HG02870 (cell line): Measurements from ENCODE around the gene ALDH1A3.
"Not testable (repeated sequence)": the region's sequence is repeated elsewhere in the genome, so short reads cannot be mapped to it uniquely, and the experiment has no call there.

ENCODE experiments used
- ATAC-seq: cut with Tn5 transposase; IDR thresholded peaks from one replicate; pipeline ENCODE4 v1.9.1; 2021; ENCODE audit warnings: mild to moderate bottlenecking, moderate library complexity; ENCODE audit not compliant: unreplicated experiment

Gene ALDH1A3

DNA sequence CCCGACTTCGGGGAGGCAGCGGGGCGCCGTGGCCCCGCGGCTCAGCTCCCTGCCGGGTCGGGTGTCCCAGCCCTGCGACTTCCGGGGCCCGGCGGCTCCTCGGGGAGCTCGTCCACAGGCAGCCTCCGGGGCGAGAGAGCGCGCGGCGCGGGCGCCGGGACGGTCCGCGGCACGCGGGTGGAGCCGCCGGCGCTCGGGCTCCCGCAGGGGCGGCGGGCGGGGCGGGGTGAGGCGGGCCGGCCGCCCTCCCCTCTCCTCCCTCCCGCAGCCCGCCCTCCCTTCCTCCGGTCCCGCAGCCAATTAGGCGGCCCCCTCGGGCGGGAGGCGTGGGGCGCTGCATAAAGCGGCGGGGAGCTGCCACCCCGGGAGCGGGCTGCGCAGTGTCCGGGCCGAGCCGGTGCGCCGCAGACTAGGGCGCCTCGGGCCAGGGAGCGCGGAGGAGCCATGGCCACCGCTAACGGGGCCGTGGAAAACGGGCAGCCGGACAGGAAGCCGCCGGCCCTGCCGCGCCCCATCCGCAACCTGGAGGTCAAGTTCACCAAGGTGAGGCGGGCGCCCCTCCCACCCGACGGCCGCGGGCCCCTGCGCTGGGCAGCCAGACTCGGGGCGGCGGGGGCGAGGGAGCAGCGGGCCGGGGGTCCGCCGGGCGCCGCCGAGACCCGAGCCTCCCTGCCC, at the start of gene ALDH1A3:
Gene ALDH1A3 (plus strand): TSS at position 368 of the 675 bp plus-strand sequence. CDS start 77 bp downstream, at position 445.
- ATAC-seq, result no peak

DNA sequence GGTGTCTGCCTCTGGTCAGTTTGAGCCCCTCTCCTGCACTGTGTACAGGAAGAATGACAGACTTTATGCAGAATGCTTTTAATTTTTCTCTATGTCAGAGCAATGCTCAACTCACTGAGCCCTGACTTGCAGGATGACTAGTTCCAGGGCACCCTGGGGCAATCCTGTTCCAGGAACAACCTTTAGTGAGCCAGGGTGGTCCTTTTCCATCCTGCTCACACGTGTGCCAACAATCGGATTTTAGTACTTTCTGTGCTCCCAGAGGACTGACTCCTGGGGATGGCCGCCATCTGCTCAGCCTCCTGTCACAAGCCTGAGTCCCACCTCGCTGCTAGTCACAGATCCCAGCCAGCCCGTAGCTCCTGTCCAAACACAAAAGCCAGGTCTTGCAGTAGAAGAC, 48.2 kb upstream of the ALDH1A3 start:
- no peak for ATAC-seq

DNA sequence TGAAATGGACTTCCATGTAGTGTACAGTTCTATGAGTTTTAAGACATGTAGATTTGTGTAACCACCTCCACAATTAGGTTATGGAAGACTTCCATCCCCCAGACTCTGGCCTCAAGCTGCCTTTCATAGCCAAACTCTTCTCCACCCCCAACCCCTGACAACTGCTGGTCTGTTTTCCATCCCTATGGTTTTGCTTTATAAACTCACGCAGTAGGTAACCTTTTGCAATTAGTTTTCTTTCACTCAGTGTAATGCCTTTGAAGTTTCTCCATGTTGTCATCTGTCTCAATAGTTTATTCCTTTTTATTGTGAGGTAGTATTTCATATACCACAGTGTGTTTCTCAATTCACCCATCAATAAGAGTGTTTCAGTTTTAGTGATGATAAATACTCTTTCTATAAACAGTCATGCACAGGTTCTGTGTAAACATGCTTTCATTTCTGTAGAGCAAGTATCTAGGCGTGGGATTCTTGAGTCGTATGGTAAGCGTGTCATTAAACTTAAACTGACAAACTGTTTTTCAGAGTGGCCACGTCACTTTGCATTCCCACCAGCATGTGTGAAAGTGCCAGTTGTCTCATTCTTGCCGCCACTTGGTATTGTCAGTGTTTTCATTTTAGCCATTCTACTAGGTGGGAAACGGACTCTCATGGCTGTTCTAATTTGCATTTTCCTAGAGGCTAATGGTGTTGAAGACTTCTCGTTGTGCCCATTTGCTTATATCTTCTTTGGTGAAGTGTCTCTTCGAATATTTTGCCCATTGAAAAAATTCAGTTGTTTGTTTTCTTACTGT, 47.3 kb upstream of the ALDH1A3 start:
- ATAC-seq, result no peak

DNA sequence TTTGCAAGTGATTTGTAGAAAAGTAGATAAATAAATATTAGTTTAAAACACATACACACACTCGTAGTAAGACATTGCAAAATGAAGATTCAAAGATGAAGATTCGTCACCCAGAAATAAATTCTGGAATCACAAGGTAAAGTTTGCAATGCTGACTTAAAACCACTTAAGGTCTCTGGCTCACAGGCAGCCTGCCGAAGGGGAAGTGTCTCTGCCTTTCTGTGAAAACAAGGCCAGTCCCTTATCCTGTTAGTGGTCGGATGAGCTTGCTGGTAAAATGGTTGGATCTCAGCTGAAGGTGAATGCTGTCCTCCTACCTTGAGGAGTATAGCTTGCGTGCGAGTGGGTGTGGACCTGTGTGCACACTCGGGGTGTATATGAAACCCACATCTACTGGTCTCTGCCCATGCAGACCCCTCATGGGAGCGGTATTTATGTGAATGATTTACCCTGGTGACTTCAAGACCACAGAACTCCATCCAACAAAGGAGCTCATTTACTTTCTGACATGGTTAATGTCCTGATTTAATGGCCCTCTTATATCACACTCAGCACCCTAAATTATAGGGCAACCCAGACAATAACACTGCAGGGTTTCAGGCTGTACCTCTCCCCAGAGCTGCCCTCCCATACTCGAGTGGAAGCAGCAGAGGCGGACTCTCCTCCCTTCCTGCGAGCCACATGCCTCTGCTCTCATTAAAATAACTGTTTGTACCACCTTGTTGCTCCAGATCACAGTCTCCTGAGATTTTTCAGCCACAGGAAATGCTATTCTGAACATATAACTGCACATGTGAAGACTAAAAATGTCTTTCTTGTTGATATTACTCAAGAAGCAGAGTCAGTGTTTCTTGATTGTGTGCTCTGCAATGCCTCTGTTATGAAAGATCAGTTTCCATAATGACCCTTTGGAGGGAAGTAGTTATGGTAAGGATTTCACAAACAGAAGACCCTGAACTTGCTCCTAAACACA, 45.9 kb upstream of the ALDH1A3 start:
- no peak for ATAC-seq

DNA sequence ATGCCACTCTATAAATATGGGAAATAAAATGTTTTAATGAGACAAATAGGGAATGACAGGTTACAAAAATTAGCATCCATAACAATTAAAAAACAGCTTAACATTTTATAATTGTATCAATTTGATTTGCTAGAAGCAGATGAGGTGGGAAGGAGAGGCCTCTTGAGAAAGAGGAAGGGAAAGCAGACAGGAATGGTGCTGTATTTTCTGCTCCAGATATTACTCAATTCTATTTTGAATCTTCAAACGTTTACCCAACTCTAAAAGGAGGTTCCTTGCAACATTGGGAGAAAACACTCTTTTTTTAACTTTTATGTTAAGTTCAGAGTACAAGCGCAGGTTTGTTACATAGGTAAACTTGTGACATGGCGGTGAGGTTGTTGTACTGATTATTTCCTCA, 44.9 kb upstream of the ALDH1A3 start:
- no peak for ATAC-seq

DNA sequence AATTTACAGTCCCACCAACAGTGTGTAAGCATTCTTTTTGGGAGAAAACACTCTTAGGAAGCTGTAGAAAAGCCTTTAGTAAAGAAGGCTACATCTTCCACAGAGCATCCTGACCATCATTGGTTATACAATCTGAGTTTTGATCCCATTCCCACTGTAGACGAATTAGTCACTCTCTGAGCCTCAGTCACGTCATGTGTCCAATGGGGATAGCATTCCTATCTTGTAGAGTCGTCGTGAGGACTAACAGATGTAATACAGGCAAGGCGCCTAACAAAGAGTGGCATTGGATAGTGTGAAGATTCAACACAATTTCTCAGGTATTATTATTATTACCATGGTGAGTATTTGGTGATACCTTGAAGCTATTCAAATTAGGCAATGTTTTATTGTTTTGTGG, 44.0 kb upstream of the ALDH1A3 start:
- no peak for ATAC-seq

DNA sequence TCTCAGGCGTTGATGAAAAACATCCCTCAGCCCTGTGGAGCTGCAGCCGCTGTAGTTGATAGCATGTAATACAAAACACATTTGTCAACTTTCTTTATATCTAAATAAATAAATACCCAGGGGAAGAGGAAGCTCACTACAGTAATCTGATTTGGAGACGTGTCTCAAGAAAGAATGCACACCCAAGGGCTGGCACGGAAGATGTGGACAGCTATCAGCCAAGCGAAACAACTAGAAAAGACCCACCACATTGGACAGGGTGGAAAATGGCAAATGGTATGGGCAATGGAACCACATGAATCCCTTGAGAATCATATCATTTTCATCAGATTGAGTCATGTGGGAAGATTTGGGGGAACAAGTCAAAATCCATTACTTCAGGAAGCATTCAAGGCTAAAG, 43.1 kb upstream of the ALDH1A3 start:
- no peak for ATAC-seq

DNA sequence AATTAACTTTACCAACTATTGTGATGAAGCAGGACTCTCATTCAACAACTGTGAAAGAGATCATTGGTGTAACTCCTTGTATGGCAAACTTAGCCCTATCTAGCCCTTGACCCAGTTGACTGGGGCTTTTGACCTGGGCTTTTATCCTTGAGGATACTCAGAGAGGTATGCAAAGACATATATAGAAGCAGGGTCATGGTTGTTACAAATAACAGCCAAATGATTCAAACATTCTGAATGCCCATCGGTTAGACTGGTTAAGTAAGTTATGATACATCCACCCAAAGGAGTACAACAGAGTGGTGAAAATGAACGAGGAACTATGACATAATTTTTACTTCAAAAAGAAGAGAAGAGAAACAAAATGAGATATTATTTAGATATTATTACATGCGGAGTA, 38.2 kb upstream of the ALDH1A3 start:
- ATAC-seq, result no peak

DNA sequence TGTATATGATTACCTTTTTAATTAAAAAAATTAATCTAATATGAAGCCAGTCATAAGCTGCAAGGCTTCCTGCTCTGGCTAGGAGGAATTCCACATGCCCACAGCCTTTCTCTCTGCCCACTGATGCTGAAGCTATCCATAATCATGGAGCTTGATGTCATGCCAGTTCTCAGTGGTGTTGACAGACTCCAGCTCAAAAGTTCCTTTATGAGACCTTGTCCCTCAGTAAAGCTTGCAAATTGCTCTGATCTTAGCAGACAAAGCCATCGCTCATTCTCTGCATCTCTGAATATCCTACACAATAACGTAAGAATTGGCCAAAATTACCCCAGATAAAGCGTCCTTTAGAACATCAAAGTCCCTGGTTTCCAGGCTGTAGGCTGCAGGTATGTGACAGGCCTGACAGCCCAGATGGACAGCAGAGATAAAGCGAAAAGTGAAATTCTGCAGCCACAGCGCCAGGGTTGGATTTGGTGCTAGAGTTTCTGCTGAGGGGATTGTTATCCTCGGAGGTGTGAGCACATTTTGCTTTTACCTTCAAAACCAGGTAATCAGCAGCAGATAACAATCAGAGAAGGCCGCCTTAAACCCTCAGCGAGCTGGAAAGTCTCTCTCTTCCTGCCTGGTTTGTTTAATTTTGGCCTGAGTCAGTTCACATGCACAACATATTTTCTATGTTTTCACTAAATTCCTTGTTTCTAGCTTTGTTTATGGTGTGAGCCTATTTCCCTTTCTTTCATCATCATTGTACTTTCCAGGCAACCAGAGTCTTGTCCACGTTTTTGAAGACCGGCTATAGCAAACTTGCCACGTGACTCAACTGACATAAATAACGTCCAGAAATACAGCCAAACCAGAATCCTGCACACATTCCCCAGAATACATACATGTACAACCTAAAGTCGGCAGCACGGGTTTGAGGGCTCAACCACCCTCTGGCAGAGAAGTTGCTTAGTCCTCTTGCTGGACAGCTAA, 36.6 kb upstream of the ALDH1A3 start:
- ATAC-seq, result no peak

DNA sequence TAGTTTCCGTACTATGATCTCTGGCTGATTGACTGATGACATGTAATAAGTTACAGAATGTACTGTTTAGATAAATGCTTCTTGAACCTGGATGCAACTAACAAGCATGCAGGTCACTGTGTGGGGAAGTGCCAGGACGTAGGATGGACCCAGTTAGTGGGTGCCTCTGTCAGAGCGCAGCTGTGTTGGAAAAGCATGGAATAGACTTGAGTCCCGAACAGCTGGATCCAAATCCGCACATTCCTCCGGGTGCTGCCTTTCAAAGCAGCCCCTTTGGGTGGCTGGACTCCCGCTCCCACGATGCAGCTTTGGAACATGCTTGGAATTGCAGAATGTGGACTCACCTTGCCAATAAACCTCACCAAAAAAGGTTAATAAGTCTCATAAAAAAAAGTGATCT, 35.5 kb upstream of the ALDH1A3 start:
- no peak for ATAC-seq

DNA sequence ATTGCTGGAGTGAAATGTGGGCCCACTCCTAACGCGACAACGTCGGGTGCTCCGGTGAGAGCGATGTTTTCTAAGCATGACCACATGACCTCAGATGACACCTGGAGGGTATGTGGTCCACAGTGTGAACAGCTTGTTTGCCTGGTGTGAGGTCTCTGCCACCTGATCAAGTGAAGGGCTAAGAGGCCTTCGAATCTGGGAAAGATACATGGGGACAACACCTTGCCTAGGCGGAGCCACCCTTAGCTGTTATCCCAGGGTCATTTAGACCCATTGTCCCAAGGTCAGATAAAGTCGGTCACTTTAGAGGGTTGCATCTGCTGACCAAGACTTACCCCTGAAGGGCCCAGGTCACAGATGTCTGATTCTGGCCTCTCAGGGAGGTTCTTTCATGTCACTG, 34.9 kb upstream of the ALDH1A3 start:
- ATAC-seq, result no peak

DNA sequence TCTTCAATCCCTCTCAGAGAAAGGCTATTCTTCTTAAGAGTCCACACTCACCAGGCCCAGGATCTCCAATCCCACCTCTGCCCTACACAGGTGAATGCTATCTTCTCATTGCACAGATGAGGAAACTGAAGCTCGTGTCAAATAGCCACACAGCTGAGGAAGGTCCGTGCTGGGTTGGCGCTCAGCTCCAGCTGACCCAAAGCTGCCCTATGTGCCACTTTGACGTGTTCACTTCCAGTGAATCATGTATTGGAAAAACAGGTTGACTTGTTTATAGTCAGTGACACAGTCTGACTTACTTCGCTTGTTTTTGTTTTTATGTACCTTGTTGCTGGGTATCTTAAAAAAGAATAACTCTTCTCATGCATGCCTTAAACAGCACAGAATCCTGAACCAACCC, 32.4 kb upstream of the ALDH1A3 start:
- ATAC-seq, result no peak

DNA sequence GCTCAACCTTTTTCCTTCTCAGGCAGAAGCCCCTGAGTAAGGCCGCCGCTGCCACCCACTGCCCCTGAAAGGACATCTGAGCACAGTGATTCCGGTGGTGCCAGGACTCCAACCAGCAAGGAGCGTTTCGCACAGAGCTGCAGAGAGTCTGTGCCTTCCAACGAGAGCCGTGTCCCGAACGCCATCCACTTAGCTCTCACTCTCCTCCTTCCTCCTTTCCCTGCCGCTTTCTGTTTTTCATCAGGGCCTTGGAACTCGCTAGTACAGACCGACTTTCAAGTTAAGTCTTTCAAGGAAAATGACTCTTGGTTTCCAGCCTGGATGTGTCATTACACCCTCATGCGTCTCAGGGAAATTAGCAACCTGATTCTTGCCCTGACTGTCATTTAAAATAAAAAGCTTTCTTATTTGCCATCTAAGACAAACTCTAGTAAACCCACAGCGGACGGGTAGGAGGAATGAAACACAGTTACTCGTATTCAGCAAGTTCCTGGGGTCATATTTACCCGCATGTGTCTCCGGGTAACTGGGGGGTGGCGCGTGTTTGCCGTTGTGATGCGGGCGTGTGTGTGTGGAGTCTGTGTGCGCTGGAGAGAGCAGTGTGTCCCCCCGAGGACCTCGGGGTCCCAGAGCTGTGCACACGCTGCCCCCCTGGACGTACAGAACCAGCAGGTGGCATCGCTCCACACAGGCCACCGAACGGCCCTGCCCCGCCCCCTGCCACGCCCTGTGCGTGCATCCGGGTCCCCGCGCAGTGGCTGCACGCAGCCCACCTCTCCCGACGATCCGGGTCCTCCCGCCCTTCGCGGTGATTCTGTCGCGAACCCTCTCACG, 30.4 kb upstream of the ALDH1A3 start:
- no peak for ATAC-seq

DNA sequence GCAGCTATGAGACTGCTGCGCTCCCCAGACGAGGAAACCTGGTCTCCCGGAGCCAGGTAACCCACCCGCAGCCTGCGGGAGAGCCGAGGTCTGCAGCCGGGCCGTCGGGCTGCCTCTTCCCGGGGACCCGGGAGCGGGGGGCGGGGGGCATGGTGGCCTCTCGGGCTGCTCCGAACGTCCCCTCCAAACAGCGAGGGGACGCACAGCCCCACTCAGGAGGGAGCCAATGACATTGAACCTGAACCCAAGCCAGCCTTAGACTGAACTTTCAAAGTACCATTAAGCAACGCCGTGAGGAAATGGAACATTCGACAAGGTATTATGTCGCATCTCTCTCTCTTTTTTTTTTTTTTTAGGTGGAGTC, 29.8 kb upstream of the ALDH1A3 start:
- no peak for ATAC-seq

DNA sequence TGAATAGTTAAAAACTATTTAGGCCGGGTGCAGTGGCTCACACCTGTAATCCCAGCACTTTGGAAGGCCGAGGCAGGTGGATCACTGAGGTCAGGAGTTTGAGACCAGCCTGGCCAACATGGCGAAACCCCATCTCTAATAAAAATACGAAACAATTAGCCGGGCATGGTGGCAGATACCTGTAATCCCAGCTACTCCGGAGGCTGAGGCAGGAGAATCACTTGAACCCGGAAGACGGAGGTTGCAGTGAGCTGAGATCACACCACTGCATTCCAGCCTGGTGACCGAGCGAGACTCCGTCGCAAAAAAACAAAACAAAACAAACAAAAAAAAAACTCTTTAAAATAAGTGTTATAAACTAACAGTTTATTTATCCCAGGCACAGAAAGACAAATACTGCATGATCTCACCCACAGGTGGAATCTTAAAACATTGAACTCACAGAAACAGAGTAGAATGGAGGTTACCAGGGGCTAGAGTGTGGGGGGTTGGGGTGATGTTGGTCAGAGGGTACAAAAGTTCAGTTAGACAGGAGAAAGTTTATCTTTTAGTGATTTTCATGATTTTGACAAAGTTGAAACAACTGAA, 28.1 kb upstream of the ALDH1A3 start:
- not testable (repeated sequence) for ATAC-seq

DNA sequence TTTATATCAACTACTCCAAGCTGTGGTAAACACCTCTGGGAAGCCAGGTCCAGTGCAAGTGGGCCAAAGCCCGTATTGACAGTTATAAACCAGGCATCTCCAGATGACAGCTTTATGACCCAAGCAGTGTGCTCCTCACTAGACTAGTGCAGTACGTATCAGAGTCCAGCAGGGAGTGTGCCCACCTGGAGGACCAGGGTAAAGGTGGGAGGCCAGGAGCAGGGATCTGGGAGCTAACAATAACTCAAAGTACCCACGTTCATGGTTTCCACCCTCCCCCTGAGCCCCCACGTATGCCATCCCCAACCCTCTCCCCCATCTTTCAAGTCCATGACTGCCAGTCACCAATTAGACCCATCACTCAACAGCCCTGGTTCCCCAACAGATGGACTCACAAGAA, 27.0 kb upstream of the ALDH1A3 start:
- ATAC-seq, result no peak

DNA sequence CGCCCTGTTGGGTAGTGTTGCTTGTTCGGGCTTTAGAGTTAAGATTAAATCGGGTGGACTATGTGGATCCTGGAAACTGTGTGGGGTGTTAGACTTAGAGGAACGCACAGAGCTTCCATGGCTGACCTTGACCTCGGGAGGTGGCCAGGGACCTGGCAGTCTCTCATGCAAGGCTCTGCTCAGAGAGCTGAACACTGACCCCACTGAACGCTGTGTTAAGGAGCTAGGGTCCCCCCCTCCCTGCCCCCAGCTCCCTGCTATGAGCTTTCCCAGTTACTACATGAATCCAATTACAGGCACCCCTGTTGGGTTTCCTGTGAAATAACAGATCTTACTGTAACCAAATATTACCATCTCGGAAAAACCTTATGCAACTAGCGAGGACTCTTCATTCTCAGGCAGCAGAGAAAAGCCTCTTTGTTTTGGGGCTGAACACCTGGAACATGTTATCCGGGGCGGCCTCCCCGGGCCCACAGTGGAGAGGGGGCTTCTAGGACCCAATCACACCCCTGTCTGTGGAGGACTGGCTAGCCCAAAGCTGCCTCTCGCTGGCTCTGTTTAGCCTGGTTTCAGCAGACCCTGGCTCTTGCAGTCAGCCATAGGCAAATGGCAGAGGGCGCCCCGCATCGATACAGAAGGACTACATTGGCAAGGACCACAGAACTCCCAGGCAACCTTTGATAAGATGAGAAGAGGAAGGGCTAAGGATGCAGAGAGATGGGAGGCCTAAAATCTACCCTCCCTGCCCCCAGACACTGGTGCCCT, 25.8 kb upstream of the ALDH1A3 start:
- no peak for ATAC-seq

DNA sequence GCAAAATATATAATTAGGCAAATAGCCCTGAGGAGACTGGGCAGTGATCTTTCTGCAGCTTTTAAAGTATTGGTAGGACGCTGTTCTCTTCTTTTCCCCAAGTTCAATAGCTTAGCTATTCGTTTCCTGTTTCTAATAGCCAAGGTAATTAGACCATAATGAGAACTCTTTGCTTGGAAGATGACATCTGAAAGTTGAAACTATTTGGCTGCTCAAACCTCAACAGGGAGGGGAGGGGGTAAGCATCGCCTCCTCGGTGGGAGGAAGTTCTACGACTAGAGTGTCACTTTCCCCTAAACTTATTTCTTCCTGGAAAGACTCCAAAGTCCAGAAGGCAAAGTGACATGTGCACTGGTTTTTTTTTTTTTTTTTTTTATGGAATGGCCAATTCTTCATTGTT, 22.8 kb upstream of the ALDH1A3 start:
- ATAC-seq, result no peak
